ENCODE results near the gene KLC1. TPM values are rescaled to one million over a fixed set of nuclear protein-coding genes. Genes with fewer than 3 reads are reported as not detected.

Gene KLC1
- total and polyA plus RNA-seq, 2 of the 13 experiments (the other 11 are each of a cell fraction or from before 2014, with no cell fraction given) = 53.2 to 63.5 TPM

GRCh38 chr14:103715052-103716000 lies 86.3 kb downstream of the KLC1 start, which contains the start of the genes XRCC3 and ZFYVE21 (continued):
- TF ChIP-seq ZNF639 (CRISPR knock-in tag; conservative IDR thresholded peaks at IDR 0.05) = peak; percentile 66
- TF ChIP-seq HOXA9 (CRISPR knock-in tag; IDR thresholded peaks at IDR 0.05; ENCODE audit: borderline replicate concordance) = 0 out of 2 replicates have a peak, but pooled peaks have one; percentile 26
- no peak for TF ChIP-seq ZNF10 (CRISPR knock-in tag; IDR thresholded peaks at IDR 0.05; ENCODE audit: borderline replicate concordance, low read depth)
- TF ChIP-seq ZNF563 (CRISPR knock-in tag; IDR thresholded peaks at IDR 0.05) = peak; percentile 76; the same call in 1 of the 2 replicates
- no peak for TF ChIP-seq ZNF646 (CRISPR knock-in tag; IDR thresholded peaks at IDR 0.05)
- TF ChIP-seq TCF7 (IDR thresholded peaks at IDR 0.05; ENCODE audit: low read depth) = no peak
- TF ChIP-seq SOX5 (CRISPR knock-in tag; IDR thresholded peaks at IDR 0.05; ENCODE audit: borderline replicate concordance) = 0 out of 2 replicates have a peak, but pooled peaks have one; percentile 6
- TF ChIP-seq ZFP91 (CRISPR knock-in tag; IDR thresholded peaks at IDR 0.05; ENCODE audit: borderline replicate concordance) = no peak
- TF ChIP-seq SP4 (CRISPR knock-in tag; IDR thresholded peaks at IDR 0.05) = peak; percentile 99
- TF ChIP-seq POLR2G (IDR thresholded peaks at IDR 0.05; ENCODE audit: low read depth, low read length) = peak; percentile 77
- TF ChIP-seq ZNF329 (CRISPR knock-in tag; IDR thresholded peaks at IDR 0.05; ENCODE audit: low read depth) = 0 out of 2 replicates have a peak, but pooled peaks have one; percentile 44
- TF ChIP-seq CREB1 (IDR thresholded peaks at IDR 0.05) = peak; percentile 84
- peak; percentile 67; the same call in 1 of the 2 replicates for TF ChIP-seq CREB1 (CRISPR knock-in tag; IDR thresholded peaks at IDR 0.05)
- no peak for TF ChIP-seq THAP8 (CRISPR knock-in tag; IDR thresholded peaks at IDR 0.05; ENCODE audit: borderline replicate concordance)
- TF ChIP-seq ATF1 (CRISPR knock-in tag; IDR thresholded peaks at IDR 0.05) = 0 out of 2 replicates have a peak, but pooled peaks have one; percentile 20
- TF ChIP-seq HNRNPK (IDR thresholded peaks at IDR 0.05; ENCODE audit: low read depth, low read length, poor library complexity, severe bottlenecking) = peak; percentile 50
- no peak for TF ChIP-seq ZNF776 (CRISPR knock-in tag; IDR thresholded peaks at IDR 0.05)
- peak; percentile 79 for TF ChIP-seq REL (CRISPR knock-in tag; conservative IDR thresholded peaks at IDR 0.05)

Measured in HepG2 (cell line).